ENCODE results near the gene COQ10A.
A peak's percentile ranks its signal among the peaks of the same experiment; 100 is the strongest.

DNA sequence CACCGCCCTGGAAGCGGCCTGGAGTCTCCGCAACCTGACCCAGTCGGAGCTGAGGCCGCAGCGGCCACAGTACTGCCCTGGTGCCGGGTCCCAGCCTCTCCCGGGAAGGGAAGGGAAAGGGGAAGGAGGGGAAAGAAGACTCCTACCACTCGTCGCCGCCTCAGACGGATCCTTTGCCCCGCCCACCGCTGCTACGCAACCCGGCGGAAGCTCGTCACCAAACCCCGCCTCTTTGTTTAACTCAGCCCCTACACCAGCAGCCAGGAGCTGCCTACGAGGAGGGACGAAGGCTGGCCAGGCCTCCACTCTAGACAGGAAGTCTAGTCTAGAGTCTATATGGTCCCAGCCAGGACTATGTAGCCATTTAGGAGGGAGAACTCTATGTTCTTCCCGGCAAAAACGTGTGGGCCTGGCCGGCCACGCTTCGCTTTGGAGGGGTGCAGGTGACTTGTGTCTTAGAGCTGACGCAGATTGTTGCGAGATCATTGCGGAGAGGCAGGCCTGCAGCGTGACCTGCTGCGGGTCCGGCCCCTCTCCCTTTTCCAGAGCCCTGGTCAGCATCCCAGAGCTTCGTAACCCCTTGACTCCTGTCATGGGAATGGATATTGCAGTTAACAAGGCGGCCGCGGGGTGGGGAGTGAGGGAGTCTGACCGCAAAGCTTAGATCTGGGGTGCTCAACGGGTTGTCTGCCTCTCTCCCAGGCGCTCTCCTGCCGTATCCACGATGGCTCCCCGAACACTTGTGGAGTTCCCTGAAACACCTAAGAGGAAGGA is 44.8 kb upstream of the COQ10A start, which contains the start of gene RNF41:
- TF ChIP-seq POLR2AphosphoS5 (IDR thresholded peaks at IDR 0.05) (peak; percentile 96 to 100 (median 97)), POLR2A (IDR thresholded peaks at IDR 0.05) (peak; percentile 98)
